Endothelial cell of umbilical vein (primary cell): ENCODE data around the gene MDN1.

ENCODE experiments used
- EZH2 ChIP-seq: IDR thresholded peaks from 2 replicates; pipeline ENCODE4 v1.6.1; 2012; ENCODE audit warnings: borderline replicate concordance, low read depth, mild to moderate bottlenecking, moderate library complexity, low read length, inconsistent platforms; ENCODE audit not compliant: severe bottlenecking
- JUN ChIP-seq: IDR thresholded peaks from 2 replicates; pipeline ENCODE4 v1.6.1; 2011; ENCODE audit warnings: borderline replicate concordance, low read depth; ENCODE audit not compliant: insufficient read length, insufficient read depth
- MYC ChIP-seq: IDR thresholded peaks from one replicate; pipeline ENCODE4 v1.6.1; 2011; ENCODE audit warnings: mild to moderate bottlenecking, low read depth, low read length
- POLR2A ChIP-seq: IDR thresholded peaks from 2 replicates; pipeline ENCODE4 v1.6.1; 2012; ENCODE audit warnings: low read depth, mild to moderate bottlenecking, control low read depth, low read length
- POLR2AphosphoS5 ChIP-seq: IDR thresholded peaks from 2 replicates; pipeline ENCODE4 v1.6.1; 2012; ENCODE audit warnings: low read depth, mild to moderate bottlenecking, control low read depth, low read length, moderate library complexity; ENCODE audit not compliant: insufficient read depth
- TF ChIP-seq, protein P1 (sequence below), 2 donors: IDR thresholded peaks; 1 replicate in 1 of 2; 2 replicates in 1 of 2; pipeline ENCODE4 v1.5.1; 2011; ENCODE audit warnings: low read length in 2 of 2, mild to moderate bottlenecking in 2 of 2, moderate library complexity in 2 of 2, control low read depth in 1 of 2, inconsistent platforms in 1 of 2, low read depth in 1 of 2; ENCODE audit not compliant: insufficient read depth in 1 of 2; ENCODE audit errors: extremely low read depth in 1 of 2

DNA sequence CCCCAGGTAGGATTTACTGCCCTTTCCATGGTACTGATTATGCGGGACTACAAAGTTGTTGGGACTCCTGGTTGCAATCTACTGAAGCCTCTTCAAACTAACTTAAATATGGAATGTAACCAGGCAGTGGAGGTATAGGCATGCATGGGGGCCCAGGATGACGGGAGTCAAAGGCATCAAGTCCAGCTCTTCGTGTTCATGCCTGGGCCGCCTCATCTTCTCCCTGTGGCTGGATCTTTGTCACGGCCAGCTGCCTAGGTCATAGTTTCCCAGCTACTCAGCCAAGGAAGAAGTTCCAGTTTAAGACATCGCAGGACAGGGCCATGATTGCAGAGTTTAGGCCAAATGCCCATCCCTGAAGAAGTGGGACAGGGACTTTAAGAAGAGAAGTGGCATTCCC, 201.6 kb downstream of the MDN1 start:
- TF ChIP-seq, protein P1, sequence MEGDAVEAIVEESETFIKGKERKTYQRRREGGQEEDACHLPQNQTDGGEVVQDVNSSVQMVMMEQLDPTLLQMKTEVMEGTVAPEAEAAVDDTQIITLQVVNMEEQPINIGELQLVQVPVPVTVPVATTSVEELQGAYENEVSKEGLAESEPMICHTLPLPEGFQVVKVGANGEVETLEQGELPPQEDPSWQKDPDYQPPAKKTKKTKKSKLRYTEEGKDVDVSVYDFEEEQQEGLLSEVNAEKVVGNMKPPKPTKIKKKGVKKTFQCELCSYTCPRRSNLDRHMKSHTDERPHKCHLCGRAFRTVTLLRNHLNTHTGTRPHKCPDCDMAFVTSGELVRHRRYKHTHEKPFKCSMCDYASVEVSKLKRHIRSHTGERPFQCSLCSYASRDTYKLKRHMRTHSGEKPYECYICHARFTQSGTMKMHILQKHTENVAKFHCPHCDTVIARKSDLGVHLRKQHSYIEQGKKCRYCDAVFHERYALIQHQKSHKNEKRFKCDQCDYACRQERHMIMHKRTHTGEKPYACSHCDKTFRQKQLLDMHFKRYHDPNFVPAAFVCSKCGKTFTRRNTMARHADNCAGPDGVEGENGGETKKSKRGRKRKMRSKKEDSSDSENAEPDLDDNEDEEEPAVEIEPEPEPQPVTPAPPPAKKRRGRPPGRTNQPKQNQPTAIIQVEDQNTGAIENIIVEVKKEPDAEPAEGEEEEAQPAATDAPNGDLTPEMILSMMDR (IDR thresholded peaks at IDR 0.05; ENCODE audit: extremely low read depth in 1 of 2, insufficient read depth in 1 of 2, low read depth in 1 of 2, low read length in 2 of 2) = no peak
- no peak for TF ChIP-seq POLR2A
- no peak for TF ChIP-seq EZH2
- TF ChIP-seq POLR2AphosphoS5 = no peak
- TF ChIP-seq MYC = no peak
- TF ChIP-seq JUN = no peak
